DOHH2 (cell line): Measurements from ENCODE around the gene PAPPA.

ENCODE experiments used
- H3F3A ChIP-seq: fragments of 200-600 bp; sonication (generic), shearing (Covaris generic); 2 replicates; pipeline ENCODE4 v1.6.0; 2016; ENCODE audit warnings: antibody characterized with exemption, mild to moderate bottlenecking; ENCODE audit not compliant: control insufficient read depth, insufficient read depth
- H3K27ac ChIP-seq: fragments of 200-600 bp; sonication (generic); 2 replicates; pipeline ENCODE4 v1.5.1; 2014; ENCODE audit warnings: low read depth, mild to moderate bottlenecking, low read length, moderate library complexity
- H3K27me3 ChIP-seq: fragments of 200-600 bp; sonication (generic); 2 replicates; pipeline ENCODE4 v1.6.1; 2014; ENCODE audit warnings: mild to moderate bottlenecking, low read length, mixed read lengths; ENCODE audit not compliant: control insufficient read depth
- H3K36me3 ChIP-seq: fragments of 200-600 bp; sonication (generic); 2 replicates; pipeline ENCODE4 v1.6.1; 2014; ENCODE audit warnings: mild to moderate bottlenecking, low read length, moderate library complexity, mixed read lengths; ENCODE audit not compliant: control insufficient read depth
- H3K4me1 ChIP-seq: fragments of 200-600 bp; sonication (generic); 2 replicates; pipeline ENCODE4 v1.6.1; 2014; ENCODE audit warnings: mild to moderate bottlenecking, low read length, mixed read lengths; ENCODE audit not compliant: control insufficient read depth
- H3K4me2 ChIP-seq: fragments of 200-600 bp; sonication (generic); 2 replicates; pipeline ENCODE4 v1.6.0; 2014; ENCODE audit warnings: mild to moderate bottlenecking, low read length, moderate library complexity
- H3K4me3 ChIP-seq: fragments of 200-600 bp; sonication (generic); 2 replicates; pipeline ENCODE4 v1.5.1; 2014; ENCODE audit warnings: mild to moderate bottlenecking, low read length, mixed read lengths
- H3K79me2 ChIP-seq: fragments of 200-600 bp; sonication (generic); 2 replicates; pipeline ENCODE4 v1.6.1; 2014; ENCODE audit warnings: mild to moderate bottlenecking, low read length, mixed read lengths; ENCODE audit not compliant: control insufficient read depth
- H3K9me2 ChIP-seq: fragments of 200-600 bp; sonication (generic); replicated peaks from 2 replicates; pipeline ENCODE4 v1.6.1; 2014; ENCODE audit warnings: mild to moderate bottlenecking, low read length, mixed read lengths; ENCODE audit not compliant: control insufficient read depth
- H3K9me3 ChIP-seq: fragments of 200-600 bp; sonication (generic); 2 replicates; pipeline ENCODE4 v1.6.1; 2014; ENCODE audit warnings: antibody characterized with exemption, low read length, mixed read lengths; ENCODE audit not compliant: control insufficient read depth, insufficient read depth
- H4K20me1 ChIP-seq: fragments of 200-600 bp; sonication (generic); 2 replicates; pipeline ENCODE4 v1.6.0; 2014; ENCODE audit warnings: low read depth, mild to moderate bottlenecking, antibody characterized with exemption, low read length, moderate library complexity; ENCODE audit not compliant: control insufficient read depth, insufficient read depth
- CTCF ChIP-seq: fragments of 200-600 bp; sonication (generic); IDR thresholded peaks from one replicate; pipeline ENCODE4 v1.5.1; 2014; ENCODE audit warnings: antibody characterized with exemption, mild to moderate bottlenecking, low read depth, low read length; ENCODE audit not compliant: poor library complexity, severe bottlenecking
- EZH2phosphoT487 ChIP-seq: fragments of 200-600 bp; sonication (generic); IDR thresholded peaks from 2 replicates; pipeline ENCODE4 v1.6.1; 2017; ENCODE audit warnings: borderline replicate concordance, mild to moderate bottlenecking, antibody characterized with exemption, low read length, moderate library complexity, mixed read lengths

PAPPA gene

GRCh38 chr9:116152941-116153764, 438 bp upstream of the PAPPA start:
- no peak overlapping the region for H3K4me2 ChIP-seq
- no peak overlapping the region for H3K4me3 ChIP-seq
- H3K9me3 ChIP-seq: no peaks in the 10 kb centered on the region
- H3K36me3 ChIP-seq: no peaks in the 10 kb centered on the region
- no peaks in the 10 kb centered on the region for H3K9me2 ChIP-seq
- H3K27me3 ChIP-seq: peaks cover 29% of the 10 kb centered on the region
- no peaks in the 10 kb centered on the region for H3K4me1 ChIP-seq
- H3K27ac ChIP-seq: no peak overlapping the region
- H4K20me1 ChIP-seq: no peaks in the 10 kb centered on the region
- TF ChIP-seq CTCF: no peak
- TF ChIP-seq EZH2phosphoT487: no peak
- H3K79me2 ChIP-seq: no peaks in the 10 kb centered on the region
- no peaks in the 10 kb centered on the region for H3F3A ChIP-seq

- Histone ChIP-seq H3K36me3 (no peaks in the 10 kb centered on the region), H3K9me3 (no peaks in the 10 kb centered on the region), H4K20me1 (no peaks in the 10 kb centered on the region), H3K79me2 (no peaks in the 10 kb centered on the region), H3K27me3 (peaks cover 39% of the 10 kb centered on the region), H3K4me1 (no peaks in the 10 kb centered on the region), H3K4me3 (no peak overlapping the region), H3K27ac (no peak overlapping the region), H3K4me2 (no peak overlapping the region), H3F3A (no peaks in the 10 kb centered on the region), H3K9me2 (no peaks in the 10 kb centered on the region)
- TF ChIP-seq EZH2phosphoT487: no peak
- TF ChIP-seq CTCF: no peak
These were observed 864 bp downstream of the PAPPA start for GRCh38 chr9:116154334-116154975.

GRCh38 chr9:116154976-116155697, 1.5 kb downstream of the PAPPA start:
- no peaks in the 10 kb centered on the region for H3K36me3 ChIP-seq
- H3K9me3 ChIP-seq: no peaks in the 10 kb centered on the region
- H3K4me1 ChIP-seq: no peaks in the 10 kb centered on the region
- no peaks in the 10 kb centered on the region for H3K9me2 ChIP-seq
- no peaks in the 10 kb centered on the region for H3K79me2 ChIP-seq
- H3K27me3 ChIP-seq: peaks cover 39% of the 10 kb centered on the region
- H3K27ac ChIP-seq: no peak overlapping the region
- no peaks in the 10 kb centered on the region for H3F3A ChIP-seq
- H4K20me1 ChIP-seq: no peaks in the 10 kb centered on the region
- H3K4me2 ChIP-seq: no peak overlapping the region
- no peak for TF ChIP-seq CTCF
- no peak for TF ChIP-seq EZH2phosphoT487
- no peak overlapping the region for H3K4me3 ChIP-seq
